ENCODE data around the gene PTPRT.

GRCh38 chr20:43151901-43152300, 37.8 kb downstream of the PTPRT start:
- TF ChIP-seq, protein P1, sequence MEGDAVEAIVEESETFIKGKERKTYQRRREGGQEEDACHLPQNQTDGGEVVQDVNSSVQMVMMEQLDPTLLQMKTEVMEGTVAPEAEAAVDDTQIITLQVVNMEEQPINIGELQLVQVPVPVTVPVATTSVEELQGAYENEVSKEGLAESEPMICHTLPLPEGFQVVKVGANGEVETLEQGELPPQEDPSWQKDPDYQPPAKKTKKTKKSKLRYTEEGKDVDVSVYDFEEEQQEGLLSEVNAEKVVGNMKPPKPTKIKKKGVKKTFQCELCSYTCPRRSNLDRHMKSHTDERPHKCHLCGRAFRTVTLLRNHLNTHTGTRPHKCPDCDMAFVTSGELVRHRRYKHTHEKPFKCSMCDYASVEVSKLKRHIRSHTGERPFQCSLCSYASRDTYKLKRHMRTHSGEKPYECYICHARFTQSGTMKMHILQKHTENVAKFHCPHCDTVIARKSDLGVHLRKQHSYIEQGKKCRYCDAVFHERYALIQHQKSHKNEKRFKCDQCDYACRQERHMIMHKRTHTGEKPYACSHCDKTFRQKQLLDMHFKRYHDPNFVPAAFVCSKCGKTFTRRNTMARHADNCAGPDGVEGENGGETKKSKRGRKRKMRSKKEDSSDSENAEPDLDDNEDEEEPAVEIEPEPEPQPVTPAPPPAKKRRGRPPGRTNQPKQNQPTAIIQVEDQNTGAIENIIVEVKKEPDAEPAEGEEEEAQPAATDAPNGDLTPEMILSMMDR (IDR thresholded peaks at IDR 0.05): no peak
- TF ChIP-seq POLR2AphosphoS5 (IDR thresholded peaks at IDR 0.05; ENCODE audit: insufficient read depth in 1 of 2, low read depth in 1 of 2) (no peak), POLR2A (IDR thresholded peaks at IDR 0.05) (no peak)
